GM12864 (cell line): Measurements from ENCODE around the gene TWF2.

Experiments used
- DNase-seq: peaks from one replicate; pipeline ENCODE4 v3.0.0-alpha.2; 2011; ENCODE audit warnings: low read depth
- H3K4me3 ChIP-seq: 2 replicates; pipeline ENCODE4 v1.5.1; 2011; ENCODE audit warnings: mild to moderate bottlenecking, low read depth, low read length, control low read depth
- TF ChIP-seq, protein P1 (sequence below): IDR thresholded peaks from 2 replicates; pipeline ENCODE4 v1.5.1; 2011; ENCODE audit warnings: low read depth, mild to moderate bottlenecking, moderate library complexity, low read length, control low read depth, inconsistent platforms; ENCODE audit errors: missing control alignments

The TWF2 gene

GRCh38 chr3:52227766-52228165 is 11.2 kb downstream of the TWF2 start:
- no peak overlapping the region for H3K4me3 ChIP-seq
- TF ChIP-seq, protein P1, sequence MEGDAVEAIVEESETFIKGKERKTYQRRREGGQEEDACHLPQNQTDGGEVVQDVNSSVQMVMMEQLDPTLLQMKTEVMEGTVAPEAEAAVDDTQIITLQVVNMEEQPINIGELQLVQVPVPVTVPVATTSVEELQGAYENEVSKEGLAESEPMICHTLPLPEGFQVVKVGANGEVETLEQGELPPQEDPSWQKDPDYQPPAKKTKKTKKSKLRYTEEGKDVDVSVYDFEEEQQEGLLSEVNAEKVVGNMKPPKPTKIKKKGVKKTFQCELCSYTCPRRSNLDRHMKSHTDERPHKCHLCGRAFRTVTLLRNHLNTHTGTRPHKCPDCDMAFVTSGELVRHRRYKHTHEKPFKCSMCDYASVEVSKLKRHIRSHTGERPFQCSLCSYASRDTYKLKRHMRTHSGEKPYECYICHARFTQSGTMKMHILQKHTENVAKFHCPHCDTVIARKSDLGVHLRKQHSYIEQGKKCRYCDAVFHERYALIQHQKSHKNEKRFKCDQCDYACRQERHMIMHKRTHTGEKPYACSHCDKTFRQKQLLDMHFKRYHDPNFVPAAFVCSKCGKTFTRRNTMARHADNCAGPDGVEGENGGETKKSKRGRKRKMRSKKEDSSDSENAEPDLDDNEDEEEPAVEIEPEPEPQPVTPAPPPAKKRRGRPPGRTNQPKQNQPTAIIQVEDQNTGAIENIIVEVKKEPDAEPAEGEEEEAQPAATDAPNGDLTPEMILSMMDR, result no peak
- no peak for DNase-seq

DNA sequence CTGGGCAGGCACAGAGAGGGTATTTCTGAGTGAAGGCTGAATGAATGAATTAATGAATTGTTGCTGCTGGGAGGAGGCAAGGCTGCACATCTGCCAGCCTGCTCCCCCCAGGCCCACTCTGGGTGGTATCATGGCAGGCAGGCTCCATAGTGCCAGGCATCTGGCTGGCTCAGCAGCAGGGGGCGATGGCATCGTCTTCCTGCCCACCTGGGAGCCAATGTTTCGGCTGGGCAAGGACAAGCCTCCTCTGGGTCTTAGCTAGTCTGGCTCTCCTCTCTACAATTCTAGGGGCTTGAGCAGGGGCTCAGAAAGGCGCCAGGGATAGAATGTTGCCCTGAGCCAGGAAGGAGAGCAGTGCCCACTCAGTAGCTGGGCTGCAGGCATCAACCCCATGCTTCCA is 11.8 kb downstream of the TWF2 start:
- DNase-seq, result no peak
- TF ChIP-seq, protein P1, result no peak
- H3K4me3 ChIP-seq, result no peak overlapping the region

GRCh38 chr3:52226229-52226817 is 12.6 kb downstream of the TWF2 start:
- H3K4me3 ChIP-seq, result no peak overlapping the region; the same call in 1 of the 2 replicates
- DNase-seq, result no peak
- TF ChIP-seq, protein P1, result no peak

- peak; percentile 79 for DNase-seq
- TF ChIP-seq, protein P1, result no peak
- H3K4me3 ChIP-seq, result peak within 1 kb of the TSS; percentile 51
These were observed 13.3 kb downstream of the TWF2 start, which contains the start of gene TLR9 for GRCh38 chr3:52225452-52226228. Gene TLR9, minus strand, starts transcription at chr3:52225645. Its CDS starts 116 bp downstream, at chr3:52225529.

- H3K4me3 ChIP-seq, result no peak overlapping the region; the same call in 1 of the 2 replicates
- DNase-seq, result no peak
- TF ChIP-seq, protein P1, result no peak
These were observed 15.2 kb downstream of the TWF2 start for GRCh38 chr3:52223449-52224408.

GRCh38 chr3:52222319-52223221 is 16.4 kb downstream of the TWF2 start:
- no peak overlapping the region for H3K4me3 ChIP-seq
- DNase-seq, result no peak
- TF ChIP-seq, protein P1, result no peak
